ENCODE measurements around the gene GEMIN7. TPM values are rescaled to one million over a fixed set of nuclear protein-coding genes. Genes with fewer than 3 reads are reported as not detected.

The GEMIN7 gene
- total and polyA plus RNA-seq, 8 donors = 18.9 to 25.4 (median 21.5) TPM

- peaks cover 0 to 11% of the 10 kb centered on the region in 2 donors for H3K4me1 ChIP-seq
- H3K4me3 ChIP-seq = no peak overlapping the region
- H3K27ac ChIP-seq = no peak overlapping the region
- ATAC-seq (no peak), DNase-seq (no peak)
- H3K27me3 ChIP-seq = no peaks in the 10 kb centered on the region
- peaks cover 0 to 73% of the 10 kb centered on the region in 2 donors for H3K36me3 ChIP-seq
- no peaks in the 10 kb centered on the region for H3K9me3 ChIP-seq
- TF ChIP-seq CTCF (IDR thresholded peaks at IDR 0.05) = no peak
- intact Hi-C loops (cut with DNase I) = no loop called here
Observed at GRCh38 chr19:45070214-45070613, 8.8 kb upstream of the GEMIN7 start.

GRCh38 chr19:45070861-45071544 lies 8.1 kb upstream of the GEMIN7 start:
- Histone ChIP-seq H3K36me3 (peaks cover 0 to 65% of the 10 kb centered on the region in 2 donors), H3K4me3 (no peak overlapping the region), H3K27ac (no peak overlapping the region), H3K9me3 (no peaks in the 10 kb centered on the region), H3K27me3 (no peaks in the 10 kb centered on the region), H3K4me1 (peaks cover 0 to 12% of the 10 kb centered on the region in 2 donors)
- ATAC-seq (no peak), DNase-seq (no peak)
- no peak for TF ChIP-seq CTCF (IDR thresholded peaks at IDR 0.05)
- intact Hi-C loops (cut with DNase I) = no loop called here

GRCh38 chr19:45071545-45071938 lies 7.5 kb upstream of the GEMIN7 start:
- no peak for TF ChIP-seq CTCF (IDR thresholded peaks at IDR 0.05)
- Histone ChIP-seq H3K36me3 (peaks cover 0 to 59% of the 10 kb centered on the region in 2 donors), H3K9me3 (no peaks in the 10 kb centered on the region)

GRCh38 chr19:45071969-45072790 lies 6.9 kb upstream of the GEMIN7 start:
- Histone ChIP-seq H3K27me3 (no peaks in the 10 kb centered on the region), H3K36me3 (peaks cover 0 to 53% of the 10 kb centered on the region in 2 donors), H3K27ac (no peak overlapping the region), H3K9me3 (no peaks in the 10 kb centered on the region), H3K4me3 (no peak overlapping the region), H3K4me1 (peaks cover 8 to 22% of the 10 kb centered on the region in 2 donors)
- no peak for TF ChIP-seq CTCF (IDR thresholded peaks at IDR 0.05)
- DNase-seq (no peak), ATAC-seq (peak; percentile 4)
- intact Hi-C loops (cut with DNase I) = no loop called here

More at GRCh38 chr19:45071545-45071938, 7.5 kb upstream of the GEMIN7 start:
- intact Hi-C loops (cut with DNase I) = no loop called here
- H3K27ac ChIP-seq = no peak overlapping the region
- DNase-seq (no peak), ATAC-seq (no peak)
- H3K27me3 ChIP-seq = no peaks in the 10 kb centered on the region
- no peak overlapping the region for H3K4me3 ChIP-seq
- H3K4me1 ChIP-seq = peaks cover 2 to 15% of the 10 kb centered on the region in 2 donors

GRCh38 chr19:45074744-45075300 lies 4.2 kb upstream of the GEMIN7 start:
- H3K27ac ChIP-seq = peak overlapping the region; percentile 14 to 93
- H3K4me3 ChIP-seq = peak overlapping the region in 1 of 2 donors; percentile 85
- H3K9me3 ChIP-seq = no peaks in the 10 kb centered on the region
- peaks cover 9 to 40% of the 10 kb centered on the region in 2 donors for H3K4me1 ChIP-seq
- H3K27me3 ChIP-seq = no peaks in the 10 kb centered on the region
- intact Hi-C loops (cut with DNase I) = no loop called here
- no peak for ATAC-seq
- no peak for DNase-seq
- peaks cover 0 to 27% of the 10 kb centered on the region in 2 donors for H3K36me3 ChIP-seq
- no peak for TF ChIP-seq CTCF (IDR thresholded peaks at IDR 0.05)

Data from left lung (tissue), 10 donors.